ENCODE results near the gene NUAK1. TPM values are rescaled to one million over a fixed set of nuclear protein-coding genes. Genes with fewer than 3 reads are reported as not detected.

Gene NUAK1
- total and polyA plus RNA-seq, 7 donors = 1.8 to 12.1 (median 5.8) TPM

- intact Hi-C loops (cut with DNase I) = no loop called here
- Histone ChIP-seq H3K27ac (peak overlapping the region; percentile 26 to 71 (median 50)), H3K4me1 (peaks cover 0 to 49% (median 41%) of the 10 kb centered on the region in 4 donors), H3K27me3 (no peaks in the 10 kb centered on the region), H3K9me3 (no peaks in the 10 kb centered on the region), H3K4me3 (no peak overlapping the region), H3K36me3 (no peaks in the 10 kb centered on the region)
- TF ChIP-seq EP300 (IDR thresholded peaks at IDR 0.05) = no peak
- TF ChIP-seq POLR2AphosphoS5 (IDR thresholded peaks at IDR 0.05) = no peak
- no peak for TF ChIP-seq POLR2A (IDR thresholded peaks at IDR 0.05)
- no peak for TF ChIP-seq CTCF (IDR thresholded peaks at IDR 0.05)
- DNase-seq = no peak
- WGBS, 2 donors = 87 to 91% methylated on average over 5 of the region's 5 CpGs
These were observed 58.0 kb downstream of the NUAK1 start for GRCh38 chr12:106080791-106081170.

- TF ChIP-seq CTCF (IDR thresholded peaks at IDR 0.05) = no peak
- TF ChIP-seq POLR2AphosphoS5 (IDR thresholded peaks at IDR 0.05) = no peak
- no peak for TF ChIP-seq EP300 (IDR thresholded peaks at IDR 0.05)
- no peak for TF ChIP-seq POLR2A (IDR thresholded peaks at IDR 0.05)
- Histone ChIP-seq H3K9me3 (no peaks in the 10 kb centered on the region), H3K4me1 (peaks cover 0 to 54% (median 46%) of the 10 kb centered on the region in 4 donors), H3K27me3 (no peaks in the 10 kb centered on the region), H3K27ac (peak overlapping the region; percentile 26 to 71 (median 50)), H3K36me3 (no peaks in the 10 kb centered on the region), H3K4me3 (no peak overlapping the region)
- no peak for DNase-seq
- intact Hi-C loops (cut with DNase I) = no loop called here
- WGBS, 2 donors = 59 to 79% methylated on average over 9 of the region's 9 CpGs
These were observed 58.5 kb downstream of the NUAK1 start for GRCh38 chr12:106080041-106080790.

- H3K4me1 ChIP-seq = peaks cover 0 to 55% (median 50%) of the 10 kb centered on the region in 4 donors
- WGBS, 2 donors = 80 to 83% methylated on average over 1 of the region's 1 CpG
- H3K9me3 ChIP-seq = no peaks in the 10 kb centered on the region
- intact Hi-C loops (cut with DNase I) = loop anchor here (10.0 kb wide), 1 partner anchor 154 kb away; no protein-coding TSS in a partner anchor
- H3K36me3 ChIP-seq = no peaks in the 10 kb centered on the region
- peak overlapping the region in 2 of 4 donors; percentile 70 to 71 for H3K27ac ChIP-seq
- no peak for DNase-seq
- H3K27me3 ChIP-seq = no peaks in the 10 kb centered on the region
- no peak overlapping the region for H3K4me3 ChIP-seq
- no peak for TF ChIP-seq POLR2AphosphoS5 (IDR thresholded peaks at IDR 0.05)
These were observed 59.5 kb downstream of the NUAK1 start for GRCh38 chr12:106079148-106079738.

GRCh38 chr12:106078358-106079010 lies 60.3 kb downstream of the NUAK1 start:
- no peaks in the 10 kb centered on the region for H3K9me3 ChIP-seq
- peak overlapping the region in 1 of 4 donors; percentile 39 for H3K27ac ChIP-seq
- 27 to 57% methylated on average over 10 of the region's 10 CpGs for WGBS, 2 donors
- DNase-seq = peak; percentile 75
- no peak overlapping the region for H3K4me3 ChIP-seq
- intact Hi-C loops (cut with DNase I) = loop anchor here (10.0 kb wide), 1 partner anchor 154 kb away; no protein-coding TSS in a partner anchor
- H3K4me1 ChIP-seq = peaks cover 0 to 49% (median 47%) of the 10 kb centered on the region in 4 donors
- TF ChIP-seq CTCF (IDR thresholded peaks at IDR 0.05) = no peak
- peak in 2 of 4 donors; percentile 18 to 40 for TF ChIP-seq POLR2AphosphoS5 (IDR thresholded peaks at IDR 0.05)
- no peaks in the 10 kb centered on the region for H3K36me3 ChIP-seq
- H3K27me3 ChIP-seq = no peaks in the 10 kb centered on the region
